Middle frontal gyrus (tissue), 1 donor: Measurements from ENCODE around the gene CPXM2.

Experiments
- DNase-seq: peaks from one replicate; pipeline ENCODE4 v3.0.0-alpha.2; 2015; ENCODE audit warnings: low spot score; ENCODE audit errors: extremely low spot score

Gene CPXM2

GRCh38 chr10:123848564-123849457, 42.8 kb downstream of the CPXM2 start:
- no peak for DNase-seq

- DNase-seq: no peak
These were observed 43.7 kb downstream of the CPXM2 start for GRCh38 chr10:123847686-123848432.

DNA sequence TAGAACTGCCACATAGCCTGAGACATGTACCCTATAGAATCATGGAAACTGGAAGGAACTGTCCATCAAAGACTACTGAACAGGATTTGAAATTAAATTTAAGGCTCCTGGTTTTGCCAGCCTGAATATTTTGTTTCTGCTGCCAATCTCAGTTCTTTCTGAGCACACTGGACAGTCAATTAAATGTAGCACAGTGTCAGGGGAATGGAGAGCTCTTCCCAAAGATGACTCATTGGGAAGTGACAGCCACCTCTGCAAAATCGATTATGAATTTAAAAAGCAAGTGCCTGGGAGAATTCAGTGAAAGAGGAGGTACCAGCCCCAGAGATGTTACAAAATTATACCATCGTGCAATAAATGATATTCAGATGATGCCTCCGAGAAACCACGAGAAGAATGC, 47.8 kb downstream of the CPXM2 start:
- DNase-seq: no peak

- no peak for DNase-seq
These were observed 48.8 kb downstream of the CPXM2 start for GRCh38 chr10:123842692-123843385.

- DNase-seq: no peak
These were observed 50.0 kb downstream of the CPXM2 start for GRCh38 chr10:123841560-123841959.

- no peak for DNase-seq
These were observed 50.5 kb downstream of the CPXM2 start for GRCh38 chr10:123841115-123841514.

DNA sequence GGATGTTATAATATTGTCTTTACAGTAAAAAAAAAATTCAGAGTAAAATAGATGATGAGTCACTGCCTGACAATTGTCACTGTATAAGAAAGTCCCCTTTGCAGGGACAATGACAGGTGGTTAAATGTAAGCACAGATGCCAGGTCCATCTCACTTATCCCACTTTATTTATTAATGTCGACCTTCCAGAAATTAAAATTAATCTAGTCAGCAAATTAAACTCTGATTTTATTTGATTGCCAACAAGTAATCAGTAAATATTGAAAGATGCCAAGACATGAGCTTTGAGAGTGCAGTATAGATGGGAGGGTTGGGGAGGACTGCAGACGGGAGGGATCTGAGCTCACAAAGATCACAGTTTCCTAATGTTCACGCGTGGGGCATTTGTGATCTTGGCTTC, 50.9 kb downstream of the CPXM2 start:
- DNase-seq: no peak

- DNase-seq: no peak
These were observed 52.9 kb downstream of the CPXM2 start for GRCh38 chr10:123838596-123839310.

DNA sequence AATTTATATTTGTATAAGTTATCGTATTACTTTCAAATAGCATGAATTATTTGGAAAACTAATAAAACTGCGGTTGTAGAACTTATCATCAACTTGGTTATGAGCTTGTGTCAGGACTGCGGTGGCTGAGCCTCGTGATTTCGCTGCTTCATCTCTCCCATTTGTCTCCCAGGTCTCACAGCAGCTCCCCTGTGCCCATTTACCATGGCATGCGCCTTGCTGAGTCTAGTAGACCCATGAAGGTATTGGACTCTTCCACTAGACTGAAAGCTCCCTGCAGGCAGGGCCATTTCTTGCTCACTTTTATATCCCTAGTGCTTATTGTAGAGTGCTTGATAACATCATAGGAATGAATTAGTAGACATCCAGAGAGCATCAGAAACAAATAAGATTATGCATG, 53.9 kb downstream of the CPXM2 start:
- DNase-seq: no peak

- no peak for DNase-seq
These were observed 55.0 kb downstream of the CPXM2 start for GRCh38 chr10:123836418-123837145.

GRCh38 chr10:123835575-123835974, 56.0 kb downstream of the CPXM2 start:
- DNase-seq: no peak

GRCh38 chr10:123833170-123833850, 58.3 kb downstream of the CPXM2 start:
- no peak for DNase-seq

DNA sequence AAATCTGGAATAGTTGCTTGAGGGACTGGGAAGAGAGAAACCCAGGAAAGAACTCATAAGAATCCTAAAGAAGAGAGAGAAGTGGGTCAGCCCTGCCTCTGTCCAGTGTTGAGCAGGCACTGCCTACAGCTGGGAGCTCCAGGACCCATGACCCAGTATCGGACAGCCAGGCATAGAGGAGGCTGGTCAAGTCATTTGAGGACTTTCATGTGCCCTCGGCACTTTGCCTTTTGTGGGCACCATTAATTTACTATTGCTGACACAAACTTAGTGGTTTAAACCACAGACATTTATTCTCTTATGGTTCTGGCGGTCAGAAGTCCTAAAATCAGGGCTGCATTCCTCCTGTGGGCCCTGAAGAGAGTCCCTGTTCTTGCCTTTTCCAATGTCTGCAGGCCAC, 60.3 kb downstream of the CPXM2 start:
- no peak for DNase-seq

- DNase-seq: no peak
These were observed 70.5 kb downstream of the CPXM2 start for GRCh38 chr10:123821136-123821535.

DNA sequence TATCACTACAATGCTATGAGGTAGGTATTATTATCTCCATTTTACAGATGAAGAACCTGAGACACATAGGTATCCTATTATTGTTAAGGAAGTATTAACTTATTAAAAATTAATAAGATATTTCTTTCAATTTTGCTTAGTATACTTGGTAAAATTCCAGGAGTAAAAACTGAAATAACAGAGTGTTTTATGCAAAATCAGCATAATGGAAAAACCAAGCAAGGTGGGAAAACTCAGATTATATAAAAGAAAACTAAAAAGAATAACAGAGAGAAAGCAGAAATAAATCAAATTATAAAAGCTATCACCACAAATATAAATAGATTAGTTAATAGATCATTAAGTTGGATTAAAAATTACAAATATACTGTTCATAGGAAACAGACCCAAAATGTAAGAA, 82.0 kb downstream of the CPXM2 start:
- DNase-seq: no peak

DNA sequence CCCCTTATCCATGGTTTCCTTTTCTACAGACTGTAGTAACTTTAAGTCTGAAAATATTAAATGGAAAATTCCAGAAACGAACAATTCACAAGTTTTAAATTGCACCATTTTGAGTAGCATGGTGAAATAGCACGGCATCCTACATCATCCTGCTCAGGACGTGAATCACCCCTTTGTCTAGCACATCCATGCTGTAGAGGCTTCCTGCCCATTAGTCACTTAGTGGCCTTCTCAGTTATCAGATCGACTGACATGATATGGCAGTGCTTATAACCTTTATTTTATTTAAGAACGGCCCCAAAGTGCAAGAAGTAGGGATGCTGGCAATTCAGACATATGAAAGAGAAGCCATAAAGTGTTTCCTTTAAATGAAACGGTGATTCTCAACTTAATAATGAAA, 82.7 kb downstream of the CPXM2 start:
- DNase-seq: no peak

DNA sequence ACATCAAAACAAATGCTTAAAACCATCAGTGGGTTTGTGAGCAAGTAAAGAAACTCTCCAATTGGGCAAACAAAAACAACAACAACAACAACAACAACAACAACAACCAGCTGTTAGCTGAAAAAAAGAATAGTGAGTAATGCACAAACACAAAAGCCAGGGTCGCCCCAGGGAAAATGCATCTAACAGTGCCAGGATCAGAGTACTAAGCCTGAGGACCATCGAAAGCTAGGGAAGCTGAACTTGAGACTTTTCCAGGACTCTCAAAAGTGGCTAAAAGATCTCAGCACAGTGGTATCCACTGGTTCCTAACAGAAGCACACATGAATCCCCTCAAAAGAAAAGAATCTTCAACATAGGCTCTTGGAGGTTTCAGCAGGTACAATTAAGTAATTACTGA, 83.3 kb downstream of the CPXM2 start:
- DNase-seq: no peak

GRCh38 chr10:123807444-123808035, 84.1 kb downstream of the CPXM2 start:
- DNase-seq: no peak

DNA sequence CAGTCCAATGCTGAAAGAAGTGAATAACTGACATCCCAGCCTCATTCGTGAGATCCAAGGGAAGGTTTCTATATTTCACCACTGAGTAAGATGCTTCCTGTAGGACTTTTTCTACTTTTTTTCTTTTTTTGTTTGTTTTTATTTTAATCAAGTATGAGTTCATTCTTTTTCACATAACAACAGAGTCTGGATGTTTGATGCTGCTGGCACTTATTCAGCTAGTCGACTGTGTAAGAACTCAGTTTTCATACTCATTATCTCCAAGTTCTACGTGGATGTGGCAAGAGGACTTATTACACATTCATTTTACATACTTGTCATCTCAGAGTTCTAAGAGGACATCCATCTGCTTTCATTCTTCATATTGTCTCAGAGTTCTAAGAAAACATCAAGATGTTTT, 86.9 kb downstream of the CPXM2 start:
- no peak for DNase-seq

DNA sequence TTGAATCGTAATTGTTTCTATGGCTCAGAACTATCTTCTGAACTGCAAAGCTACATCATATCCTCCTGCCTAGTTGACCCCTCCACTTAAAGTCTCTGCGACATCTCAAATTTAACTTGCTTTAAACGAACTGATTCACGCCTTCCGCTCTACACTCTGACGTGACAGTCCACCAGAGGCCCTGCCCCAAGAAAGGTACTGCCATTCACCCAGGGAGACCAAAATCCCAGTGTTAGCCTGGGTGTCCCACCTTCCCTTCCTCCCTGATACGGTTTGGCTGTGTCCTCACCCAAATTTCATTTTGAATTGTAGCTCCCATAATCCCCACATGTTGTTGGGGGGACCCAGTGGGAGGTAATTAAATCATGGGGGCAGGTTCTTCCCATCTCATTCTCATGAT, 90.8 kb downstream of the CPXM2 start:
- DNase-seq: no peak
